Measurements from ENCODE around the gene KRTAP23-1.

DNA sequence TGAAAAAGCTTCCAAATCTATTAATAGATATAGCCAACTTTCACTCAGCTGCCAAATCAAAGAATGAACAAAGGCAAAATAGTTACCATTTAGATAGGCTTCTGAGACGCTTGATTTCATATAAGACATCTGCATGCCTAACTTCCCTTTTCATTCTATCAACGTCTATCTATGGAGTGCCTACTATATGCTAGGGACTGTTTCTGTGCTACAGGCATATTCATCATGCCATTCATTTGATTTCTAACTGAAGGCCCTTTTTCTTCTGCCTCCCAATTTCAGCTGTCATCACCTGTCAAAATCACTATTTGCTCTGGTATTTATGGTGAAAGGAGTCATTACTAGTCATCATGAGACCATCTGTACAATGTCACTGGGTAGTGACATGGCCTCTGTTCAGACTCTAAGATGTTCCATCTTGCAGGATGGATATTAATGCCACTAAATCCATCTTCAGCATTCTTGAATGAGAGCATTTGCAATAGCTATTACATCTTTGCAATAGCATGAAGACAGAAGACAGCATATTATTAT is 43.2 kb upstream of the KRTAP23-1 start:
- no peak for TF ChIP-seq TAF1 (IDR thresholded peaks at IDR 0.05; ENCODE audit: borderline replicate concordance, low read depth, low read length)
- no peak for TF ChIP-seq SMC3 (IDR thresholded peaks at IDR 0.05; ENCODE audit: borderline replicate concordance, low read length)
- no peak for TF ChIP-seq STAT1 (conservative IDR thresholded peaks at IDR 0.05)
- no peak for TF ChIP-seq PKNOX1 (IDR thresholded peaks at IDR 0.05)
- TF ChIP-seq, protein P1, sequence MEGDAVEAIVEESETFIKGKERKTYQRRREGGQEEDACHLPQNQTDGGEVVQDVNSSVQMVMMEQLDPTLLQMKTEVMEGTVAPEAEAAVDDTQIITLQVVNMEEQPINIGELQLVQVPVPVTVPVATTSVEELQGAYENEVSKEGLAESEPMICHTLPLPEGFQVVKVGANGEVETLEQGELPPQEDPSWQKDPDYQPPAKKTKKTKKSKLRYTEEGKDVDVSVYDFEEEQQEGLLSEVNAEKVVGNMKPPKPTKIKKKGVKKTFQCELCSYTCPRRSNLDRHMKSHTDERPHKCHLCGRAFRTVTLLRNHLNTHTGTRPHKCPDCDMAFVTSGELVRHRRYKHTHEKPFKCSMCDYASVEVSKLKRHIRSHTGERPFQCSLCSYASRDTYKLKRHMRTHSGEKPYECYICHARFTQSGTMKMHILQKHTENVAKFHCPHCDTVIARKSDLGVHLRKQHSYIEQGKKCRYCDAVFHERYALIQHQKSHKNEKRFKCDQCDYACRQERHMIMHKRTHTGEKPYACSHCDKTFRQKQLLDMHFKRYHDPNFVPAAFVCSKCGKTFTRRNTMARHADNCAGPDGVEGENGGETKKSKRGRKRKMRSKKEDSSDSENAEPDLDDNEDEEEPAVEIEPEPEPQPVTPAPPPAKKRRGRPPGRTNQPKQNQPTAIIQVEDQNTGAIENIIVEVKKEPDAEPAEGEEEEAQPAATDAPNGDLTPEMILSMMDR (IDR thresholded peaks at IDR 0.05 in 2 of 3, conservative IDR thresholded peaks at IDR 0.05 in 1 of 3; ENCODE audit: control insufficient read depth in 2 of 3, extremely low read depth in 1 of 3, insufficient read depth in 1 of 3, low read depth in 3 of 3, low read length in 3 of 3): no peak
- no peak for TF ChIP-seq SIX5 (IDR thresholded peaks at IDR 0.05; ENCODE audit: low read depth, low read length, severe bottlenecking)
- no peak for TF ChIP-seq CREB1 (IDR thresholded peaks at IDR 0.05; ENCODE audit: low read depth)
- TF ChIP-seq HDAC2 (IDR thresholded peaks at IDR 0.05): no peak
- TF ChIP-seq EP300 (IDR thresholded peaks at IDR 0.05; ENCODE audit: borderline replicate concordance in 1 of 2, control insufficient read depth in 1 of 2, low read depth in 2 of 2, low read length in 2 of 2): no peak
